Fibroblast of gingiva (primary cell): ENCODE measurements around the gene MTCL1.

ENCODE experiments used
- DNase-seq: peaks from one replicate; pipeline ENCODE4 v3.0.0-alpha.2; 2011; ENCODE audit warnings: low read depth

Gene MTCL1

DNA sequence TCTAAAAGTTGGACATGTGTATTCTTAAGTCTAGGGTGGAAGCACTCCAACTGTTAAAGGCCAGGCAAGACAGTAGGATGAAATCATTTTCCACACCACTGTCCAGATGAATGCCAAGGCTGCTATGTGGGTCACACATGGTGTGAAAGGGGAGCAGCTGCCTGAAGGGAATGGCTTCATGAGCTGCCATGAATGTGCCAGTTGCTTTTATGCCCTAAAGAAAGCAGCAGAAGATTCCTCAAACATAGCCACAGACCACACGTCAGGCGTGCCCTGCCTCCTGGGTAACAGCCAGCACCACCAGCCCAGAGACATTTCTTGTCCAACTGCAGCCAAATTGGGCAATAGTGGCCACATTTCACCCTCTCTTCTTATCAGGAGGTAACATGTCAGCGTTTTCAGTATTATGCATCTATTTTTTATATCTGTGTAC is 130.2 kb downstream of the MTCL1 start:
- DNase-seq, result peak; percentile 98

DNA sequence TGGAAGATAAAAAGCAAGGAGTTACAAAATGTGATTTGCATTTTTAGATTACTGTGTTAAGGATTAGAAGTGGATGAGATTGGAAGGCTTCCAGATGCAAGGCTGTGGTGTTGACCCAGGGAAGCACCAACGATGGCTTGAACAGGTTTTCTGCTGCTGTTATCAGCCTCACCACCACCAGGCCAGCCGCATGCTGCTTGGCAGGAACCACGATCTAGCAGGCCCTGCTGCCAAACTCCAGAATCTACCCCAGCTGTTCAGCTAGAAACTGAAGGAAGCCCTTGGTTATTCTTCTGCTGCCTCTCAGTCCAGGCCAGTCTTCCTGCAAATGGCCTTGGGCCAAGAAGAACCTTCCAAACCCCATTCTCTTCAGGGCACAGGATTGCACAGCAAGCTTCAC is 133.9 kb downstream of the MTCL1 start:
- peak; percentile 29 for DNase-seq

DNA sequence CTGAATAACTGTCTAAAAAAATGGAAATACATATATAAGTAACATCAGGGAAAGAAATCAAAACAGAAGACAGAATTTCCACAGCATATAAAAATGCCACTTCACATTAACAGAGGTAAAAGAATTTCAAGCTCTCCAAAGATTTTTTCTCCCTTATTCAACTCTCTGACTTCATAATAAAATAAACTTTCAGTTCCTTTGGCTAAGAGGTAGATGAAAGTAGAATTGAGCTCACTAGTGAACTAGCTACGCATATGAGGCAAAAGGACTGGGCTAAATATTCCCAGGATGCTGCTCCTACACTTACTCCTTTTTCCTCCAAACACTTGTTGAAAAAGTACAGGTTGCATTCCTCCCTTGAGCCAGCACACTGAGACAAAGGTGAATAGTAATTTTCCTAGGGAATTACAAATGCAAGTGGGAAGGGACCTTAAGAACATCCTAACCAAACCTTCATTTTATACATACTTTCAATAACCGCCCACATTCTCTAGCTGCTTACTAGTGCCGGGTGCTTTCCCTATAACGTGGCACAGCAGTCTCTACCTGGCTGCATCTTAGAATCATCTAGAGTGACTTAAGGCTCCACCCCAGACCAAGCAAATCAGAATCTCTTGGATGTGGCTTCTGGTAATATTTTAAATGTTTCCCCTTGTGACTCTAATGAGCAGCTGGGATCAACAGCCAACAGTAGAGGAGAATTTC is 136.6 kb downstream of the MTCL1 start:
- no peak for DNase-seq

DNA sequence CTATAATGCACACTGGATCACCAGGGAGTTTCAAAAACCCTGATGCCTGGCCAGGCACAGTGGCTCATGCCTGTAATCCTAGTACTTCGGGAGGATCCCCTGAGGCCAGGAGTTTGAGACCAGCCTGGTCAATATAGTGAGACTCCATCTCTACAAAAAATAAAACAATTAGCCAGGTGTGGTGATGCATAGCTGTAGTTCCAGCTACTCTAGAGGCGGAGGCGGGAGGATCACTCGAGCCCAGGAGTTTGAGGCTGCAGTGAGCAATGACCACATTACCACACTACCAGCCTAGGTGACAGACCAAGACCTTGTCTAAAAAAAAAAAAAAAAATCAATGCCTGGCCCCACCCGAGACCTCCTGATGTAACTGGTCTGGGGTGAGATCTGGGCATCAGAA is 137.2 kb downstream of the MTCL1 start:
- DNase-seq, result no peak

DNA sequence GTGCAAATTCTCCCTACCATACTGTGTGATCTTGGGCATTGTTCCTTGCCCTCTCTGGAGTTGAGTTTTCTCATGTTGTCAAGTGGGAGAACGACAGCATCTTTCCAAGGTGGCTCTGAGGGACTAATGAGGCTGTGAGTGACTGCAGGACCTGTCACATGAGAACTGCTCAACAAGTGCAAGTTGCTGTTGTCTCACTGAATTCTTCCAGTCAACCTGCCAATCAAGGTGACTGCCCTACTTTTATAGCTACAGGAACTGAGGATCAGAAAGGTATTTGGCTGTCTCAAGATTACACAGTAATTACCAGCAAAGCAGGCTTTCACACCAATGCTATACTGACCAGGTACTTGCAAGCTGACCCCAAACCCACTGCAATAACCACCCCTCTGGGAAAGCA is 137.6 kb downstream of the MTCL1 start:
- no peak for DNase-seq

DNA sequence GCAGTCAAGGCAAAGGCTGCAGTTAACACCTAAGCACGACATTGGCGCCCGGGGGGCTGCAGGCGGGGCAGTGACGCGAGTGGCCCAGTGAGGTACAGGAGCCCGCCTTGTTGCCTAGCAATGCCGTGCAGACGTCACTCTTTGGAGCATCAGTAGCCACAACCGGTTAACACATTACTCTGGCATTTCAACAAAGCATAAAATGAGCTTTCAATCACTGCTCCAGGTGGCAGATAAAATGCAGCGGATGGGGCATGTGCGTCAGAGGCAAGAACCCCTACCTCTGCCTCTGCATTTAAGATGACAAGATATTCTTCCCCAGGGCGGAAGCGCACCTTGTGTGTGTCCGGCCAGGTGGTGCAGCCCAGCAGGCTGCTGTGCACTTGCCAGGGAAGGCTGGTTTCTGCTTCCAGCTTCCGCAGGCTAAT is 139.4 kb downstream of the MTCL1 start:
- DNase-seq, result no peak

DNA sequence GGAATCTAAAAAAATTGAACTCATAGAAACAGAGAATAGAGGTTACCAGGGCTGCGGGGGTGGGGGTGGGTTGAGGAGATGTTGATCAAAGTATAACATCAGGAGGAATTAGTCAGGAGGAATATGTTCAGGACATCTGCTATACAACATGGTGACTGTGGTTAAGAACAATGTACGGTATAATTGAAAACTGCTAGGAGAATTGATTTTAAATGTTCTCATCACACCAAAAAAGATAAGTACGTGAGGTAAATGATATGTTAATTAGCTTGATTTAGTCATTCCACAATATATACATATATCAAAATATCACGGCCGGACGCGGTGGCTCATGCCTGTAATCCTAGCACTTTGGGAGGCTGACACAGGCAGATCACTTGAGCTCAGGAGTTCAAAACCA is 140.2 kb downstream of the MTCL1 start:
- DNase-seq, result no peak

DNA sequence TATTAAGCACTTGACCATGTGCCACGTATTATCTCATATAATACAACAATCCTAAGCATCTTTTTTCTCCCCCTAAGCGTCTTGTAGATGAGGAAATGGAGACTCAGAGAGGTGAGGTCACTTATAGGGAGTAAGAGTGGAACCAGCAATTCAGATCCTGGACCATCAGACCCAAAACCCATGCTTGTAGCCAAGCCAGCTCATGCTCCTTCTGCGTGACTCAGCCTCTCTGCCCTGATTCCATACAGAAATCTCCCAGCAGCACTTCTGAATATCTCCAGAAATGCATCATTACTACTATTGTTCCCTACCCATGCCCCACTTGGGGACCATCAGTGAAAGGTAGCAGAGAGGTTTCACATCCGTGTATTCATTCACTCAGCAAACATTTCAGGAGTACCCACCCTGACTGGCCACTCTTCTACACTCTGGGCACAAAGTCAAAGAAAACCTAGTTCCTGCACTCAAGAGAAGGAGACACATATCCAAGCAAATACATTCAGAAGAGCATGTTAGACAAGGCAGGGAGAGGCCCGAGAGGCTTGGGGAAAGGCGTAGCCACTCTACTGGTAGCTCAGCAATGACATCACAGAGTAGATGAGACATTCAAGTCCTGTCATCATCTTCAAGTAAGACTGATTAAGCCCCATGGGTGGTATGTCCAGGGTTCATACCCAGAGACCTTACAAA is 141.9 kb downstream of the MTCL1 start:
- DNase-seq, result no peak

DNA sequence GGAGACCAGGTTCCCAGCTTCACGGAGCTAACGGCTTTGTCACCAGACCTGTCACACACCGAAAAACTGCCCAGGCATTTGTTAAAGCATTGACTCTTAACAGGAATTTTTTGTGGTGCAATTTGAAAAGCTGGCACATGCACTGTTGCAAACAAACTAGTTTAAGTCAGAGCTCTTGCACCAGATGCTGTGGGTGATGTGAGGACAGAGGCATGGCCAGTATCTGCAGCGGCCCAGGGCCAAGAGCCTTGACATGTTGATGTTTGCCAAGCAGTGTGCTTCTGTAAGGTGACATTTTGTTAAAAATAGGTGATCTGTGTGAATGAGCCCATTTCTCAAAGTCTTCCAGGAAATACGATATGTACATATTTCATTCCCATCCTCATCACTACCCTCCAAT is 142.5 kb downstream of the MTCL1 start:
- DNase-seq, result peak; percentile 72

DNA sequence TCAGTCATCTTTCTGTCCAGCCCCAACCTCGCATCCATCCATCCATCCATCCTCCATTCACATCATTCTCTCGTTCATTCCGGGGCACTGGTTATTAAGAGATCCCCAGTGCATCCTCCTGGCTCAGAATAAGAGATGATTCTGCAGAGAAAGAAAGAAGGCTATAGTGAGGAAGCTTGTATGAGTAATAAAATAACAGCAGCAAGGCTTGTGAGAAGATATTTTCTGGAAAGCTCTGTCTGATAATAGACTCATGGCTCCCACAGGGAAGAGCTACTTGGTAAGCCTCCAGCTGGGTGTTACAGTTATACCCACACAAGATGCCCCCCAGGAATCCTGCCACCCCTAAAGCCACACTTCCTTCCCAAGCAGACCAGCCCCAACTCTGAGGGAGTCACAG is 143.2 kb downstream of the MTCL1 start:
- no peak for DNase-seq

DNA sequence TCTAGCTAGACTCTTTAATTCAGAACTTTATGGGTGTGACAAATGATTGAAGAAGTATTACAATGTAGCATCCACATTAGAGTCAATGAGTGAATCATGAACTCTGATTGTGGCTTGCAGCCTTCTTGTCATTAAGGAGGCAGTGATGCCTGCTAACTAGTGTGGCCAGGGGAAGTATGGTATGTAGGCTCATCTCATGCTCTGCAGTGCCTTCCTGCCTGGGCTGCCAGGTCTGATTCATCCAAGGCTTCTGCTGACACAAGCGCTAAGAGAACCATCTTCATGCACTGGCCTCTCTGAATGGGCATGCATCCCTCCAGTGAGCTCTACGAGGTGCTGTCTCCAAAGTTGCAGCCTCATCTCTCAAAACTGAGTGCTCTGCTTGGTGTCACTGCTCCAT is 144.3 kb downstream of the MTCL1 start:
- DNase-seq, result no peak

DNA sequence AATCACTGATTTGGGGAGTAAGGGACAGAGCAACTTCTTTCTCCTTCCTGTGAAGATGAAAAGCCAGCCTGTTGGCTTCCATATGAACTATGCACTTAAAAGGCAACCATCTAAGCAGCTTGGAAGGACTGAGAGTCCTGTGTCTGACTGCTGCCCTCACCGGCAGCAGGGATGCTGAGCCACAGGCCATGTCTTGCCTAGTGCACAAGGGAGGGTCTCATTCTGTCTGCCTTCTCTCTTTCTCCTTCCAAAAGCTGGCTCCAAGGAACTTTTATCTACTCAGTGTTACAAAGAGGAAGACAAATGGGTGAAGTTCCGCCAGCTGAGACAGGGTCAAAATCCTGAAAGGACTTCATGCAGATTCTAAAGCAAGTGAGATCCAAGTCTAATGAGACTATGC is 146.3 kb downstream of the MTCL1 start:
- no peak for DNase-seq

DNA sequence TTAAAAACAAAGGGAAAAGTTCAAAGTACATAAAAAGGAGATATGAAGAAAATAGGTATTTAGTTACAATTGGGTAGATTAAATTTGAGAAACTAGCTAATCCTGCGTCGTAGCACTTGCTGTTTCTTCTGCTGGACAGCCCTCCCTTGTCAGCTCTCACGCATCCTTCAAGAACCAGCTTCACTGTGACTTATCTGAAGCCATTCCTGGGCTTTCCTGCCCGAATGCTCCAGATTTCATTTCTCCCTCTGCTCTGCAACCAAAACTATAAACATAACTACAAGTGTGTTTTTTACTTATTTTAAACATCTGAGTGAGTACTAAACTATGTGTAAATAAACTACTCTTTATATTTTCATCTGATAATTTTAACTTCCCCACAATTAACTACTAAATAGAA is 149.2 kb downstream of the MTCL1 start:
- no peak for DNase-seq

DNA sequence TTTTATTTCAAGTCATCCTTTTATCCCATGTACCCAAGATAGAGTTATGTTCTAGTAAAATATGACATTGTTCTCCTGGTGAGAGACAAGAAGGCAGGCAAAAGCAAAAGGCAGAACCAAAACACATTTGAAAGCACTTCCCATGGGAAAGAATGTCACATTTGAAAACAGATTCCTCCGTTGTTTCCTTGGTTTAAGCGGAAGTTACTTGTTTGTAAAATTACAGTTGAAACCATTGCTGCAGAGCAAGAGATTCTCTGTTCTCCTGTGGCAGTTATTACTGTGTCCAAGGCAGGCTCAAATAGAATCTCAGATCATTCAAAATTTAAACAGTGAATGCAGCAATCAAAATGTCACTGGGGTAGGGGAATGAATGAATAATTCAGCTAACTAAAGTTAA is 149.6 kb downstream of the MTCL1 start:
- DNase-seq, result no peak

DNA sequence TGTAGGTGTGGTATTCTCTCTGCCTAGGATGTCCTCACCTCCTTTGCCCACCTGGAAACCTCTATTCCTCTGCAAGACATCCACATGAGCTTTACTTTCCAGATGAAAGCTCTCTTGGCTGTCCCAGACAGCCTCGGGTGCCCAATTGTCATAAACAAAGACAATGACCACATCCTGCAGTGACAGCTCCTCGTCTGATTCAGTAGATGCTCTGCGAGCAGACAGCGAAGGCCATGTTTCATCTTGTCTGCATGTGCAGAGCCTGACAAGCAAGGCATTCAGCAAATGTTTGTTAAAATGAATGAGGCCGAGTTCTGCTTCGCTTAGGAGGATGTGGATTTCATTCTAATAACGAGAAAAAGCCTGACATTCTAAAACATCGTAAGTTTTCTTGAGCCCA is 150.9 kb downstream of the MTCL1 start:
- DNase-seq, result no peak

DNA sequence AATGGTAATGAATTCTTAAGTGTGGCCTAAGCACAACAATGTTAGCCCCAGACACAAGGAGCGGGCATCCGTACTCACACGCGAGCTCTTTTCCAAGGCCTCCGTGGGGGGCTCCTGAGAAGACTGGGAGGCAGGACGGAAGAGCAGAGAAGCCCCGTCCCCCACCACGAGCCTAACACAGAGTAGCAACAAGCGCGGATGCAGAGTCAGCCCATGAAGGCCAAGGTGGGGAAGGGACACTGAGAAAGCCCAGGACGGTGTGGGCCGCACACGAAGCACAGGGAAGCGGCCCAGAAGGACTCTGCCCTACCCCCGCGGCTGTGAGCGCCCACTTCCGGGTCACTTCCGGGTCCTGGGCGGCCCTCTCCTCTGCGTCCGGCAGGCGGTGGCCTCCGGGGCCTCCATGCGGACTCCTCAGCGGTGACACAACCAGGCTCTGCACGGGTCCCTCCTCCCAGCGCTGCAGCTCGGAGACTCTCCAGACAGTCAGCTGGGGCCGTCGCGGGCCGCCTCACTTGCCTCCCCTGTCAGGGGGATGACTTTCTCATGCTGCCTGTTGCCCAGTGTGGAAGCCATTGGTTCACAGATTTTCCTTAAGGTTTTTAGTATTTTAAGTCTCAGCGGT is 151.5 kb downstream of the MTCL1 start:
- DNase-seq, result no peak

DNA sequence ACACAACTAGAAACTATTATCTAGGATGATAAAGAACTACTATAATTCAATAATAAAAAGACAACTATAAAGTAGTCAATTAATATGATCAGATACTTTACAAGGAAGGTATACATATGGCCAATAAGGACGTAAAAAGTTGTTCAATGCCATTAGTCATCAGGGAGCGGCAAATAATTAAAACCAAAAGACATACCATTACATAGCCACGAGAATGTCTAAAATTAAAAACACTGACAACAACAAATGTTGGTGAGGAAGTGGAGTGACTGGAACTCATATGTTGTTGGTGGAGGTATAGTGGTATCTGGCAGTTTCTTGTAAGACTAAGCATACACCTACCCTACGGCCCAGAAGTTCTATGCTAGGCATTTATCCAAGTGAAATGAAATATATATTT is 152.4 kb downstream of the MTCL1 start:
- DNase-seq, result no peak

DNA sequence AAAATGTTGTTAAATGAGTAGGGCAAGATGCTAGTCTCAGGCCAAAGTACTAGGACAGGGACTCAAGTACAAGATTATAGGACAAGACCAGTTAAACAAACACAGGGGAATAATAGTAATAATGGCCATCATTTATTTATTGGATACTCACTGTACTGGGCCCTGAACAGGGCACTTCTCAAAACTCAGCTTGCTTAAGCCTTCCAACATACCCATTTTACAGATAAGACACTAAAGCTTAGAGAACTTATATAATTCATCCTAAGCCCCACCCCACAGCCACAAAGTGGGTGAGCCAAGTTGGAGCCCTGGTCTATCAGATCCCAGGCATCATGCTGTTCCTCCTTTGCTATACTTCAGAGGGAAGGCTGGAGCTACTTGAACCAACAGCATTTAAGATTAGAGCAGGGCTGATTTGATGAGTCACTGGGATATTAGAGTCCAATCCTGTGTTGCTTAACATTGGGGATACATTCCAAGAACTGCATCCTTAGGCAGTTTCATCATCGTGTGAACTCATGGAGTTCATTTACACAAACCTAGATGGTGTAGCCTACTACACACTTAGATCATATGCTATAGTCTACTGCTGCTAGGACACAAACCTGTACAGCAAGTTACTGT is 153.6 kb downstream of the MTCL1 start:
- peak; percentile 95 for DNase-seq

DNA sequence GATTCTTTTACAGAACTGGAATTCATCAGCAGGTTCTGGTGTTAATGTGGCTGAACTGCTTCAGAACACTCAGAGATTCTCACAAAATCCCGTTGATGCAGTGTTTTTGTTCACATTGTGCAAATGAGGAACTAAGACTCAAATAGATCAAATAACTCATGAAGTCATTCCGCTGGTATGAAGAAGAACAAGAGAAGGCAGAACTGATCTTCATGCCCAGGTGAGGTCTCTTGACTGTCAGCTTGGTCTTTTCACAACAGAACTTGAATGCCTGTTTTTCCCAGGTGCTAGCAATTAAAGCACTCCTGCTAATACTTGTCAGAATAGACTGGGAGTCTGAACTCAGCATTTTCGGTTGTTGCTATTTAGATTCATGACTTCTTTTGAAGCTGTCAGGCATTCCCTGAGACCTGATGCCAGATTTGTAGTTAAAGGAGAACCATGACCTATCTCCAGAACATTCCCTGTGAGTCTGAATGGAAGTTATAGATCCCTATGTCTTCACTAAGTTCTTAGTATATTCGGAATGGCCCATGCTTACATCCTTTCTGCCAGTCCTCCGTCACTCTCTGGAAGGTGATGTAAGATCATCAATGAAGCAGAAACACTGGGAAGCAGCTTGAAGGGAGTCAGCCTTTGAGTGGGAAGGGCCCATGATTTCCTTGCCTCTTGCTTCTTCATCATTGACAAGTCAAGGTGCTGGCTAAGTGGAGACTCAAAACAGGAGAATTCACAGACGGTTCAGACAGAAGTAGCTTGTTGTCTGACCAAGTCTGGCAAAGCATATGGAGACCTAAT is 155.7 kb downstream of the MTCL1 start:
- no peak for DNase-seq

DNA sequence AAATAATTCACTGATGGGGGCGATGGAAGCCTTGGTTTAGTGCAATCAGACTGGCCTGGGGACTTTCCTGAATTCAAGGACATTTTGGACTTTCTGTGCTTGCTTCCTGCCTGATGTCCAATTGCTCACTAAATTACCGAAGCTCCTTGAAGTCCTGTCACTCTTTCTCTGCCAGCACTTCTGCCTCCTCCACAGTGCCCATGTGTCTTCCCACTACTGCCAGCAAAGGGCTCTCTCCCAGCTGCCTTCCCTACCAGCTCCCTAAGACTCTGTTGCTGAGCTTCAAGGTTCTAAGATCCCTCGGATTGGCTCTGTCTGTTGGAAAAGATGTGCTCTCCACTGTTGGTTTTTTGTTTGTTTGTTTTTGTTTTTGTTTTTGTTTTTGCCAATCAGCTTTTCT is 158.1 kb downstream of the MTCL1 start:
- DNase-seq, result no peak

DNA sequence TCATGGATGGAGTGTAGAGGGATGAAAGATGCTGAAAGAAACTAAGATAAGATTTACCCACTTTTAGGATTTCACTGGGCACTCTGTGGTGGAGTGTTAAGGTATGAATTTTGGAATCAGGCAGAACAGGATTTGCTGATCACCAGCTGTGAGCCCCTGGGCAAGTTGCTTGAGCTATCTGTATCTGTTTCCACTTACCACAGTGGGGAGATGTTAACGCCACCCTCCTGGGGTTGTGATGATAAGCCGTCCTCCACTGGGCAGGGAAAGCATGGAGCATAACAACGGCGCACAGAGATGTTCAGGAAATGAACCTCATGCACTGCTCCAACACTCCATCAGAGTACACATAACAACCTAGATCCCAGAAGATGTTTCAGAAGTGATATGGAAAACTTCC is 160.6 kb downstream of the MTCL1 start:
- DNase-seq, result no peak

DNA sequence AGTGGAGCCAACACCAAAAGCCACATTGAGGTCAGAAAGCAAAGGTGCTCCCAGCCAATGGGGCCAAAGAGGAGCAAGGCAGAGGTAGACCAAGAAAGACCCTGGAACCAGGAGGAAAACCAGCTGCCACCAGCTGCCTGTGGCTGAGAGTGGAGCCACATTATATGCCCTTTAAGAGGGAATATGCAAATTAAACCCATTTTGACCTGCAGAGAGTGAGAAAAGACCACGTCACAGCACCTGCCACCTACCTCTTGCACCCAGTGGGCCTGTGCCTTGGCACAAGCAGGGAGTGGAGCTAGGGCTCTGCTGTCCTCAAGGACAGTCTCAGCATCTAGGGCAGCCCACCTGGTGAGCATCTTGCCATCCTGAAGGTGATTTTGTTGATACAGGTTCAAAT is 161.3 kb downstream of the MTCL1 start:
- DNase-seq, result no peak
